ENCODE data around the gene NDUFC1. TPM values are rescaled to one million over a fixed set of nuclear protein-coding genes. Genes with fewer than 3 reads are reported as not detected.

The NDUFC1 gene
- total RNA-seq, 2 experiments from 2014 or later, result 43.4 to 44.2 TPM

GRCh38 chr4:139295942-139296299 is 6.4 kb downstream of the NDUFC1 start:
- no peak for DNase-seq
- Mint-ChIP-seq H3K36me3 (ENCODE audit: low read depth) (peaks cover 18% of the 10 kb centered on the region), H3K27me3 (ENCODE audit: low read depth) (no peaks in the 10 kb centered on the region), H3K27ac (peak overlapping the region; percentile 97), H3K4me1 (ENCODE audit: low read depth) (peaks cover 45% of the 10 kb centered on the region), H3K9me3 (no peaks in the 10 kb centered on the region), H3K4me3 (peak overlapping the region; percentile 90)
- intact Hi-C loops (cut with micrococcal nuclease), result loop anchor here (1.0 to 5.0 kb wide), 8 partner anchors 30 to 361 kb away; no protein-coding TSS in a partner anchor
- CTCF ChIA-PET, result interaction anchor here (0.5 to 3.7 kb wide), 36 partner anchors 9 to 281 kb away, joined by 3 to 28 read pairs (median 4); partner anchors contain the start of gene NOCT

- intact Hi-C loops (cut with micrococcal nuclease), result loop anchor here (1.0 to 5.0 kb wide), 8 partner anchors 29 to 362 kb away; no protein-coding TSS in a partner anchor
- peaks cover 18% of the 10 kb centered on the region for H3K36me3 Mint-ChIP-seq (ENCODE audit: low read depth)
- H3K4me1 Mint-ChIP-seq (ENCODE audit: low read depth), result peaks cover 42% of the 10 kb centered on the region
- no peaks in the 10 kb centered on the region for H3K9me3 Mint-ChIP-seq
- H3K27ac Mint-ChIP-seq, result peak overlapping the region; percentile 97
- H3K27me3 Mint-ChIP-seq (ENCODE audit: low read depth), result no peaks in the 10 kb centered on the region
- CTCF ChIA-PET, result interaction anchor here (0.5 to 3.7 kb wide), 35 partner anchors 8 to 280 kb away, joined by 3 to 28 read pairs (median 4); partner anchors contain the start of gene NOCT
- peak overlapping the region; percentile 90 for H3K4me3 Mint-ChIP-seq
- DNase-seq, result peak; percentile 99
Observed at GRCh38 chr4:139295206-139295941, 6.9 kb downstream of the NDUFC1 start.

- no peaks in the 10 kb centered on the region for H3K4me1 Mint-ChIP-seq (ENCODE audit: low read depth)
- no peak for DNase-seq
- no peak overlapping the region for H3K27ac Mint-ChIP-seq
- peaks cover 16% of the 10 kb centered on the region for H3K36me3 Mint-ChIP-seq (ENCODE audit: low read depth)
- intact Hi-C loops (cut with micrococcal nuclease), result no loop called here
- H3K4me3 Mint-ChIP-seq, result no peak overlapping the region
- no peaks in the 10 kb centered on the region for H3K27me3 Mint-ChIP-seq (ENCODE audit: low read depth)
- CTCF ChIA-PET, result interaction anchor here (0.6 to 1.9 kb wide), 5 partner anchors 9 to 245 kb away, joined by 3 to 7 read pairs (median 4); no protein-coding TSS in a partner anchor
- peaks cover 9% of the 10 kb centered on the region for H3K9me3 Mint-ChIP-seq
Observed at GRCh38 chr4:139286186-139286698, 16.0 kb downstream of the NDUFC1 start.

GRCh38 chr4:139282721-139283075 is 19.6 kb downstream of the NDUFC1 start:
- peaks cover 13% of the 10 kb centered on the region for H3K4me1 Mint-ChIP-seq (ENCODE audit: low read depth)
- H3K27ac Mint-ChIP-seq, result no peak overlapping the region
- peaks cover 33% of the 10 kb centered on the region for H3K27me3 Mint-ChIP-seq (ENCODE audit: low read depth)
- CTCF ChIA-PET, result interaction anchor here (2.9 kb wide), 1 partner anchor 13 kb away, joined by 13 read pairs; no protein-coding TSS in a partner anchor
- H3K36me3 Mint-ChIP-seq (ENCODE audit: low read depth), result peaks cover 12% of the 10 kb centered on the region
- DNase-seq, result no peak
- peaks cover 9% of the 10 kb centered on the region for H3K9me3 Mint-ChIP-seq
- intact Hi-C loops (cut with micrococcal nuclease), result no loop called here
- no peak overlapping the region for H3K4me3 Mint-ChIP-seq

GRCh38 chr4:139282065-139282720 is 20.1 kb downstream of the NDUFC1 start:
- Mint-ChIP-seq H3K4me1 (ENCODE audit: low read depth) (peaks cover 13% of the 10 kb centered on the region), H3K36me3 (ENCODE audit: low read depth) (peaks cover 12% of the 10 kb centered on the region), H3K4me3 (no peak overlapping the region), H3K27ac (no peak overlapping the region), H3K27me3 (ENCODE audit: low read depth) (peaks cover 36% of the 10 kb centered on the region), H3K9me3 (peaks cover 9% of the 10 kb centered on the region)
- CTCF ChIA-PET, result interaction anchor here (0.5 to 2.9 kb wide), 5 partner anchors 13 to 252 kb away, joined by 3 to 13 read pairs (median 3); no protein-coding TSS in a partner anchor
- intact Hi-C loops (cut with micrococcal nuclease), result no loop called here
- no peak for DNase-seq

GRCh38 chr4:139279760-139280620 is 22.3 kb downstream of the NDUFC1 start, which contains the start of gene MGARP:
MGARP (minus strand) TSS chr4:139280225; CDS start chr4:139280158, 67 bp downstream.
- peaks cover 7% of the 10 kb centered on the region for H3K36me3 Mint-ChIP-seq (ENCODE audit: low read depth)
- peaks cover 13% of the 10 kb centered on the region for H3K4me1 Mint-ChIP-seq (ENCODE audit: low read depth)
- CTCF ChIA-PET, result interaction anchor here (0.6 kb wide), 1 partner anchor 71 kb away, joined by 3 read pairs; no protein-coding TSS in a partner anchor
- H3K27ac Mint-ChIP-seq, result no peak within 1 kb of the TSS
- intact Hi-C loops (cut with micrococcal nuclease), result loop anchor here (1.0 kb wide), 1 partner anchor 14 kb away; no protein-coding TSS in a partner anchor
- H3K9me3 Mint-ChIP-seq, result peaks cover 6% of the 10 kb centered on the region
- H3K27me3 Mint-ChIP-seq (ENCODE audit: low read depth), result peaks cover 45% of the 10 kb centered on the region
- H3K4me3 Mint-ChIP-seq, result peak within 1 kb of the TSS; percentile 65
- peak; percentile 22 for DNase-seq

GRCh38 chr4:139278912-139279759 is 23.1 kb downstream of the NDUFC1 start:
- peaks cover 46% of the 10 kb centered on the region for H3K27me3 Mint-ChIP-seq (ENCODE audit: low read depth)
- peak overlapping the region; percentile 65 for H3K4me3 Mint-ChIP-seq
- peaks cover 13% of the 10 kb centered on the region for H3K4me1 Mint-ChIP-seq (ENCODE audit: low read depth)
- H3K36me3 Mint-ChIP-seq (ENCODE audit: low read depth), result peaks cover 1% of the 10 kb centered on the region
- H3K27ac Mint-ChIP-seq, result no peak overlapping the region
- no peaks in the 10 kb centered on the region for H3K9me3 Mint-ChIP-seq
- intact Hi-C loops (cut with micrococcal nuclease), result no loop called here
- DNase-seq, result peak; percentile 7
- CTCF ChIA-PET, result interaction anchor here (0.6 to 0.7 kb wide), 2 partner anchors 13 to 70 kb away, joined by 3 read pairs; no protein-coding TSS in a partner anchor

GRCh38 chr4:139278485-139278884 is 23.8 kb downstream of the NDUFC1 start:
- CTCF ChIA-PET, result interaction anchor here (0.7 kb wide), 1 partner anchor 13 kb away, joined by 3 read pairs; no protein-coding TSS in a partner anchor

GRCh38 chr4:139275281-139275735 is 27.0 kb downstream of the NDUFC1 start:
- Mint-ChIP-seq H3K9me3 (no peaks in the 10 kb centered on the region), H3K27me3 (ENCODE audit: low read depth) (peaks cover 37% of the 10 kb centered on the region), H3K36me3 (ENCODE audit: low read depth) (no peaks in the 10 kb centered on the region), H3K27ac (no peak overlapping the region), H3K4me1 (ENCODE audit: low read depth) (peaks cover 13% of the 10 kb centered on the region), H3K4me3 (no peak overlapping the region)
- intact Hi-C loops (cut with micrococcal nuclease), result no loop called here
- no peak for DNase-seq
- CTCF ChIA-PET, result interaction anchor here (1.3 to 1.6 kb wide), 3 partner anchors 21 to 175 kb away, joined by 3 to 4 read pairs (median 3); no protein-coding TSS in a partner anchor

More at GRCh38 chr4:139278485-139278884, 23.8 kb downstream of the NDUFC1 start:
- peak overlapping the region; percentile 65 for H3K4me3 Mint-ChIP-seq
- H3K27me3 Mint-ChIP-seq (ENCODE audit: low read depth), result peaks cover 46% of the 10 kb centered on the region
- intact Hi-C loops (cut with micrococcal nuclease), result no loop called here
- no peak overlapping the region for H3K27ac Mint-ChIP-seq
- no peak for DNase-seq
- no peaks in the 10 kb centered on the region for H3K36me3 Mint-ChIP-seq (ENCODE audit: low read depth)
- no peaks in the 10 kb centered on the region for H3K9me3 Mint-ChIP-seq
- H3K4me1 Mint-ChIP-seq (ENCODE audit: low read depth), result peaks cover 13% of the 10 kb centered on the region

GRCh38 chr4:139274790-139275189 is 27.5 kb downstream of the NDUFC1 start:
- Mint-ChIP-seq H3K4me3 (no peak overlapping the region), H3K9me3 (no peaks in the 10 kb centered on the region), H3K4me1 (ENCODE audit: low read depth) (peaks cover 11% of the 10 kb centered on the region), H3K27ac (no peak overlapping the region), H3K36me3 (ENCODE audit: low read depth) (no peaks in the 10 kb centered on the region), H3K27me3 (ENCODE audit: low read depth) (peaks cover 32% of the 10 kb centered on the region)
- intact Hi-C loops (cut with micrococcal nuclease), result no loop called here
- DNase-seq, result no peak
- CTCF ChIA-PET, result interaction anchor here (1.3 to 1.6 kb wide), 3 partner anchors 21 to 175 kb away, joined by 3 to 4 read pairs (median 3); no protein-coding TSS in a partner anchor

Measured in activated naive CD4-positive, alpha-beta T cell treated with anti-CD3 and anti-CD28 coated beads for 36 hours (primary cell).